ENCODE measurements around the gene RFC4. TPM values are rescaled to one million over a fixed set of nuclear protein-coding genes. Genes with fewer than 3 reads are reported as not detected.

RFC4 gene
- total and polyA plus RNA-seq, 2 of the 4 experiments (the other 2 are of a cell fraction) = 19.5 to 27.9 TPM

- Histone ChIP-seq H2AK5ac (ENCODE audit: low read depth, low read length) (no peak overlapping the region), H3K18ac (ENCODE audit: low read depth, low read length) (no peak overlapping the region), H3K4me2 (ENCODE audit: low read depth, low read length) (no peak overlapping the region), H2BK20ac (ENCODE audit: low read depth, low read length) (no peak overlapping the region), H3K27ac (ENCODE audit: insufficient read depth, low read length) (no peak overlapping the region), H3K56ac (ENCODE audit: extremely low read depth, insufficient read depth, low read length) (no peak overlapping the region), H3K4me3 (ENCODE audit: insufficient read depth, low read depth, low read length) (no peak overlapping the region), H3K23ac (ENCODE audit: low read depth, low read length) (no peak overlapping the region), H3K27me3 (ENCODE audit: control insufficient read depth, insufficient read depth, low read length) (peaks cover 38% of the 10 kb centered on the region), H2BK120ac (ENCODE audit: low read depth, low read length) (no peak overlapping the region), H4K91ac (ENCODE audit: insufficient read depth, low read depth, low read length) (no peak overlapping the region), H3K4me1 (ENCODE audit: control insufficient read depth, insufficient read depth, low read length) (no peaks in the 10 kb centered on the region), H3K36me3 (ENCODE audit: control insufficient read depth, insufficient read depth, low read length) (no peaks in the 10 kb centered on the region), H4K8ac (ENCODE audit: low read depth in 2 of 2, low read length in 2 of 2) (no peak overlapping the region), H4K20me1 (ENCODE audit: insufficient read depth, low read length) (no peaks in the 10 kb centered on the region), H2BK15ac (ENCODE audit: low read depth, low read length) (no peak overlapping the region), H3K9me1 (ENCODE audit: insufficient read depth, low read length) (no peaks in the 10 kb centered on the region), H2AK9ac (replicated peaks; ENCODE audit: low read depth, low read length, poor library complexity) (no peak overlapping the region), H3K79me1 (ENCODE audit: low read depth in 1 of 2, low read length in 2 of 2) (no peaks in the 10 kb centered on the region), H3K9me3 (ENCODE audit: control insufficient read depth, insufficient read depth, low read length) (no peaks in the 10 kb centered on the region), H3K14ac (replicated peaks; ENCODE audit: low read depth, low read length) (no peak overlapping the region), H4K5ac (ENCODE audit: low read depth, low read length) (no peak overlapping the region), H3K4ac (ENCODE audit: low read depth, low read length) (no peak overlapping the region), H2AFZ (replicated peaks; ENCODE audit: low read length, poor library complexity) (no peak overlapping the region), H3K9ac (ENCODE audit: low read depth, low read length) (no peak overlapping the region), H2BK5ac (ENCODE audit: low read depth, low read length, poor library complexity, severe bottlenecking) (no peak overlapping the region)
- ATAC-seq (ENCODE audit: low read depth) (no peak), DNase-seq (no peak)
- TF ChIP-seq BHLHE40 (IDR thresholded peaks at IDR 0.05; ENCODE audit: low read depth, low read length) (no peak), ELK1 (IDR thresholded peaks at IDR 0.05; ENCODE audit: borderline replicate concordance, low read depth, low read length) (no peak), RCOR1 (IDR thresholded peaks at IDR 0.05; ENCODE audit: insufficient replicate concordance, low read length) (no peak), CHD1 (IDR thresholded peaks at IDR 0.05; ENCODE audit: low read depth, low read length) (no peak), RFX5 (IDR thresholded peaks at IDR 0.05; ENCODE audit: low read depth, low read length) (no peak)
- dilution Hi-C loops (cut with HindIII; ENCODE audit: low sequenced_read_pairs, unreplicated experiment) (no loop called here), intact Hi-C loops (cut with micrococcal nuclease) (loop anchor here (10.0 kb wide), 3 partner anchors 472 to 862 kb away; partner anchors contain the start of genes RTP2 and SST), in situ Hi-C loops (cut with MboI; ENCODE audit: low sequenced_read_pairs) (loop anchor here (10.0 kb wide), 1 partner anchor 322 kb away; no protein-coding TSS in a partner anchor)
- ChIA-PET POLR2A (ENCODE audit: unreplicated experiment) (no interaction called here), CTCF (no interaction called here)
- WGBS, 2 experiments (ENCODE audit: extremely low coverage in 2 of 2, insufficient read length in 1 of 2) = no CpG with 5 or more reads among the region's 3 CpGs
- no TSS peak for BruUV-seq (replicated peaks)
These were observed 36.8 kb upstream of the RFC4 start for GRCh38 chr3:186843039-186843432.
